A549 (cell line): ENCODE measurements around the gene CNKSR2. TPM values are rescaled to one million over a fixed set of nuclear protein-coding genes. Genes with fewer than 3 reads are reported as not detected.

ENCODE experiments used
- ATAC-seq, 2 experiments: fragments of 200-7000 bp in 1 of 2; fragments of >200 bp in 1 of 2; cut with Nextera tagmentation in 1 of 2; cut with Tn5 transposase in 1 of 2; 3 replicates each; pipeline versions ENCODE4 v1.8.0 to v1.9.1; 2018 to 2020; ENCODE audit warnings: mild to moderate bottlenecking in 1 of 2, moderate library complexity in 1 of 2
- CTCF ChIA-PET: fragments of 300-600 bp; sonication (Branson Sonifier 250); formaldehyde crosslinking; extraction: SDS; loops from one replicate; lab custom pipeline; 2021; ENCODE audit warnings: antibody characterized with exemption, inconsistent platforms; lab: Yijun Ruan, JAX
- POLR2A ChIA-PET: fragments of 350-600 bp; formaldehyde crosslinking; extraction: SDS; loops from one replicate; lab custom pipeline; 2021; ENCODE audit warnings: antibody characterized with exemption, inconsistent platforms; lab: Yijun Ruan, JAX
- DNase-seq, 2 experiments: peaks; one replicate each; pipeline versions ENCODE4 v3.0.0 to v3.0.0-alpha.2; 2011 to 2016; ENCODE audit warnings: low read depth in 1 of 2, low spot score in 1 of 2
- FAIRE-seq: peaks from 2 replicates; lab custom pipeline; 2011; peaks lifted over from hg19 to GRCh38; lab: Jason Lieb, UNC
- H3K27ac ChIP-seq, 2 experiments: fragments of >200 bp; sonication (Bioruptor Twin); formaldehyde crosslinking; 3 replicates each; pipeline ENCODE4 v1.5.1; 2016 to 2017
- H3K4me1 ChIP-seq: fragments of >200 bp; sonication (Bioruptor Twin); formaldehyde crosslinking; 3 replicates; pipeline ENCODE4 v1.6.1; 2016
- H3K4me2 ChIP-seq: fragments of >200 bp; sonication (Bioruptor Twin); formaldehyde crosslinking; 3 replicates; pipeline ENCODE4 v1.6.1; 2016
- H3K4me3 ChIP-seq: fragments of >200 bp; sonication (Bioruptor Twin); formaldehyde crosslinking; 3 replicates; pipeline ENCODE4 v1.5.1; 2016
- H3K9me3 ChIP-seq: fragments of >200 bp; sonication (Bioruptor Twin); formaldehyde crosslinking; 3 replicates; pipeline ENCODE4 v1.6.1; 2016
- BHLHE40 ChIP-seq: IDR thresholded peaks from 2 replicates; pipeline ENCODE4 v1.6.1; 2012; ENCODE audit warnings: low read depth, low read length, inconsistent platforms
- CBX8 ChIP-seq: fragments of 200-600 bp; sonication (generic); IDR thresholded peaks from 2 replicates; pipeline ENCODE4 v1.6.1; 2016
- CEBPB ChIP-seq, 2 experiments: fragments of >200 bp in 1 of 2; sonication (Bioruptor Twin) in 1 of 2; formaldehyde crosslinking in 1 of 2; IDR thresholded peaks; 2 replicates each; pipeline ENCODE4 v1.6.1; 2012 to 2016
- CHD2 ChIP-seq: fragments of 150-350 bp; IDR thresholded peaks from 2 replicates; pipeline ENCODE4 v1.6.1; 2014; ENCODE audit warnings: low read length; ENCODE audit not compliant: partially characterized antibody
- EHF ChIP-seq: fragments of 250-450 bp; sonication (Bioruptor Pico); IDR thresholded peaks from 2 replicates; pipeline ENCODE4 v1.5.0; 2020; ENCODE audit warnings: mild to moderate bottlenecking
- ESRRA ChIP-seq: fragments of 150-350 bp; IDR thresholded peaks from 2 replicates; pipeline ENCODE4 v1.6.1; 2014; ENCODE audit warnings: mild to moderate bottlenecking, low read length, borderline replicate concordance
- FOSB ChIP-seq: fragments of 250-450 bp; sonication (Bioruptor Pico); IDR thresholded peaks from 2 replicates; pipeline ENCODE4 v1.5.0; 2020; ENCODE audit warnings: mild to moderate bottlenecking, moderate library complexity
- FOXS1 ChIP-seq: fragments of 250-450 bp; sonication (Bioruptor Pico); IDR thresholded peaks from 2 replicates; pipeline ENCODE4 v1.5.0; 2020; ENCODE audit warnings: mild to moderate bottlenecking, moderate library complexity
- HDAC2 ChIP-seq: fragments of 200-600 bp; sonication (generic); IDR thresholded peaks from 2 replicates; pipeline ENCODE4 v1.6.1; 2016
- KDM5A ChIP-seq: fragments of 200-600 bp; sonication (generic); IDR thresholded peaks from 2 replicates; pipeline ENCODE4 v1.6.1; 2016; ENCODE audit warnings: antibody characterized with exemption, mild to moderate bottlenecking
- MAFK ChIP-seq: fragments of 450-650 bp; IDR thresholded peaks from 2 replicates; pipeline ENCODE4 v1.6.1; 2014; ENCODE audit not compliant: partially characterized antibody
- MYC ChIP-seq: IDR thresholded peaks from 2 replicates; pipeline ENCODE4 v1.6.1; 2012; ENCODE audit warnings: mild to moderate bottlenecking, inconsistent platforms, low read length, improper control_type of control experiment, borderline replicate concordance
- RCOR1 ChIP-seq: fragments of 150-350 bp; IDR thresholded peaks from 2 replicates; pipeline ENCODE4 v1.6.1; 2014; ENCODE audit warnings: antibody characterized with exemption, low read length, low read depth
- SMC3 ChIP-seq: fragments of >200 bp; sonication (Bioruptor Twin); formaldehyde crosslinking; IDR thresholded peaks from 3 replicates; pipeline ENCODE4 v1.6.1; 2018; ENCODE audit warnings: inconsistent platforms
- SREBF2 ChIP-seq: fragments of 450-650 bp; IDR thresholded peaks from 2 replicates; pipeline ENCODE4 v1.6.1; 2014; ENCODE audit warnings: mild to moderate bottlenecking, moderate library complexity
- TP53 ChIP-seq: fragments of 250-450 bp; sonication (Bioruptor Pico); IDR thresholded peaks from 2 replicates; pipeline ENCODE4 v1.5.0; 2021; ENCODE audit warnings: mild to moderate bottlenecking, moderate library complexity
- ZFP36 ChIP-seq: fragments of 450-650 bp; IDR thresholded peaks from 2 replicates; pipeline ENCODE4 v1.6.1; 2014; ENCODE audit warnings: borderline replicate concordance; ENCODE audit not compliant: partially characterized antibody
- ZNF302 ChIP-seq: fragments of 250-450 bp; sonication (Bioruptor Pico); IDR thresholded peaks from 2 replicates; pipeline ENCODE4 v1.9.0; 2021; ENCODE audit warnings: inconsistent platforms, mild to moderate bottlenecking, moderate library complexity
- WGBS: methylation state at CpG from one replicate; pipeline ENCODE4 v1.1.6; 2017; ENCODE audit errors: missing lambda C conversion rate; 5-methylcytosine and 5-hydroxymethylcytosine counted together
- polyA plus RNA-seq, 4 experiments: library from polyadenylated mRNA; depleted of rRNA in 3 of 4; stranded (reverse); fragments of >200 nt; fragmentation: RNase III in 1 of 4; extraction: RNeasy Plus Mini Kit Qiagen cat#74134 plus additional on column Dnase treatment in 1 of 4; gene quantifications; 2 replicates in 3 of 4; 3 replicates in 1 of 4; pipeline ENCODE4 v1.2.3, GENCODE V29; 2011 to 2017
- TF ChIP-seq, protein P1 (sequence below): IDR thresholded peaks from 2 replicates; pipeline ENCODE4 v1.6.1; 2012
- TF ChIP-seq, protein P2 (sequence below): fragments of 250-450 bp; sonication (Bioruptor Pico); IDR thresholded peaks from 2 replicates; pipeline ENCODE4 v1.5.0; 2021; ENCODE audit warnings: mild to moderate bottlenecking, moderate library complexity, borderline replicate concordance
- TF ChIP-seq, protein P3 (sequence below): IDR thresholded peaks from 2 replicates; pipeline ENCODE4 v1.6.1; 2012; ENCODE audit warnings: low read depth, borderline replicate concordance
- TF ChIP-seq, protein P4 (sequence below): fragments of 450-650 bp; IDR thresholded peaks from 2 replicates; pipeline ENCODE4 v1.6.1; 2014; ENCODE audit warnings: antibody characterized with exemption
- TF ChIP-seq, protein P5 (sequence below): IDR thresholded peaks from 2 replicates; pipeline ENCODE4 v1.6.1; 2012

Gene CNKSR2
- polyA plus RNA-seq, 2 of the 4 experiments (the other 2 are of a cell fraction): 5.8 to 11.4 TPM

DNA sequence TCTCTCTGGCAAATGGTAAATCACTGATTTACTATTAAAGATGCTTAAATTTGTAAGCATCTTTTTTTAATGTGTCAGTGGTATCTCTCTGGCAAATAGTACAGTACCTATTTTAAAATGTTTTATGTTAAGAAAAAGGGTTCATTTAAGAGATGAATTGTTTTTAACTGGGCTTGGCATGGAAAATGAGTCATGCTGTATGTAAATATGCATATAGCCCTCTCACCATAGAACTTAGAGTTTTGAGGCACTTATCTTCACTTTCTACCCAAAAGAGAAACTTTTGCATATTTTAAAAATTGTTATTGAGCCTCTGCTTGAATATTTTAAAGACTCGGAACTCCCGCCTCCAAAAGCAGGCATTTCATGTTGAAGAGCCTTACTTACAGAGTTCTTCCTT, 246.0 kb downstream of the CNKSR2 start:
- CTCF ChIA-PET: no interaction called here
- ATAC-seq (no peak), FAIRE-seq (peak; percentile 54)

DNA sequence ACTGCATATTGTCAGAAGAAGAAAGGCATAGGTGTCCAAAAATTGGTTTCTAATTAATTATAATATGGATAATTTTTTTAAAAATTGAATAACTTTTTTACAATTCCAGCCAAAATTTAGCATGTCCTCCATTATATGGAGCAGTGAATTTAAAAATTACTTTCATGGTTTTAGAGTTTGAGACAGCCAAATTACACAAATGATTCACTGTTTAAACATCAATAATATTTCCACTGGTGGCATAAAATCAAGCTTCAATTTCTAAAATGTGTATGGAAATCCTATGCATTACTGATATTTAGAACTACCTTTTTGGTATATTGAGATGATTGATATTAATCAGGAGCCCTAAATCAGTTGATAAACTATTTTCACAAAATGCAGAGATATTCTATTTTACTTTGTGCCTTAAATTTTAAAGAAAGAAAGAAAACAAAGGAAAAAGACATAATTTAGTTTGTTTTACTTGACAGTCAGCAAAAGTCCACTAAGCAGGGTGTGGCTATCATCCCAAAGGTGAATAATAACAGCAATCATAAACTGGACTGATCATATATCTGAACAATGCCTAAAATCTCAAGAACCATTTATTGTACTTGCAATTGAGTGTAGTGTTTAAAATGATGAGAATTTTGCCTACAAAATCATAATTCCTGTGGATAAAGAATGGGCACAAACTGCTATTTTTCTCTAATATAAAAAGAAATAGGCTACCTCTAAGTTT, 249.7 kb downstream of the CNKSR2 start:
- Histone ChIP-seq H3K27ac (no peak overlapping the region), H3K4me2 (peak overlapping the region; percentile 26; the same call in 1 of the 3 replicates), H3K4me3 (no peak overlapping the region), H3K4me1 (peaks cover 5% of the 10 kb centered on the region; the same call in 1 of the 3 replicates), H3K9me3 (no peaks in the 10 kb centered on the region)
- TF ChIP-seq MYC (no peak), ESRRA (no peak), CHD2 (no peak), SMC3 (no peak), MAFK (no peak), TP53 (CRISPR knock-in tag) (no peak), KDM5A (no peak), HDAC2 (no peak), SREBF2 (no peak), ZNF302 (CRISPR knock-in tag) (no peak), EHF (CRISPR knock-in tag) (no peak), BHLHE40 (no peak)
- TF ChIP-seq, protein P1, sequence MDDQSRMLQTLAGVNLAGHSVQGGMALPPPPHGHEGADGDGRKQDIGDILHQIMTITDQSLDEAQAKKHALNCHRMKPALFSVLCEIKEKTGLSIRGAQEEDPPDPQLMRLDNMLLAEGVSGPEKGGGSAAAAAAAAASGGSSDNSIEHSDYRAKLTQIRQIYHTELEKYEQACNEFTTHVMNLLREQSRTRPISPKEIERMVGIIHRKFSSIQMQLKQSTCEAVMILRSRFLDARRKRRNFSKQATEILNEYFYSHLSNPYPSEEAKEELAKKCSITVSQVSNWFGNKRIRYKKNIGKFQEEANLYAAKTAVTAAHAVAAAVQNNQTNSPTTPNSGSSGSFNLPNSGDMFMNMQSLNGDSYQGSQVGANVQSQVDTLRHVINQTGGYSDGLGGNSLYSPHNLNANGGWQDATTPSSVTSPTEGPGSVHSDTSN: no peak
- TF ChIP-seq, protein P2, sequence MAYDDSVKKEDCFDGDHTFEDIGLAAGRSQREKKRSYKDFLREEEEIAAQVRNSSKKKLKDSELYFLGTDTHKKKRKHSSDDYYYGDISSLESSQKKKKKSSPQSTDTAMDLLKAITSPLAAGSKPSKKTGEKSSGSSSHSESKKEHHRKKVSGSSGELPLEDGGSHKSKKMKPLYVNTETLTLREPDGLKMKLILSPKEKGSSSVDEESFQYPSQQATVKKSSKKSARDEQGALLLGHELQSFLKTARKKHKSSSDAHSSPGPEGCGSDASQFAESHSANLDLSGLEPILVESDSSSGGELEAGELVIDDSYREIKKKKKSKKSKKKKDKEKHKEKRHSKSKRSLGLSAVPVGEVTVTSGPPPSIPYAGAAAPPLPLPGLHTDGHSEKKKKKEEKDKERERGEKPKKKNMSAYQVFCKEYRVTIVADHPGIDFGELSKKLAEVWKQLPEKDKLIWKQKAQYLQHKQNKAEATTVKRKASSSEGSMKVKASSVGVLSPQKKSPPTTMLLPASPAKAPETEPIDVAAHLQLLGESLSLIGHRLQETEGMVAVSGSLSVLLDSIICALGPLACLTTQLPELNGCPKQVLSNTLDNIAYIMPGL (CRISPR knock-in tag): no peak
- TF ChIP-seq, protein P3, sequence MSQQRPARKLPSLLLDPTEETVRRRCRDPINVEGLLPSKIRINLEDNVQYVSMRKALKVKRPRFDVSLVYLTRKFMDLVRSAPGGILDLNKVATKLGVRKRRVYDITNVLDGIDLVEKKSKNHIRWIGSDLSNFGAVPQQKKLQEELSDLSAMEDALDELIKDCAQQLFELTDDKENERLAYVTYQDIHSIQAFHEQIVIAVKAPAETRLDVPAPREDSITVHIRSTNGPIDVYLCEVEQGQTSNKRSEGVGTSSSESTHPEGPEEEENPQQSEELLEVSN: no peak
- TF ChIP-seq, protein P4, sequence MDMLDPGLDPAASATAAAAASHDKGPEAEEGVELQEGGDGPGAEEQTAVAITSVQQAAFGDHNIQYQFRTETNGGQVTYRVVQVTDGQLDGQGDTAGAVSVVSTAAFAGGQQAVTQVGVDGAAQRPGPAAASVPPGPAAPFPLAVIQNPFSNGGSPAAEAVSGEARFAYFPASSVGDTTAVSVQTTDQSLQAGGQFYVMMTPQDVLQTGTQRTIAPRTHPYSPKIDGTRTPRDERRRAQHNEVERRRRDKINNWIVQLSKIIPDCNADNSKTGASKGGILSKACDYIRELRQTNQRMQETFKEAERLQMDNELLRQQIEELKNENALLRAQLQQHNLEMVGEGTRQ: no peak
- TF ChIP-seq, protein P5, sequence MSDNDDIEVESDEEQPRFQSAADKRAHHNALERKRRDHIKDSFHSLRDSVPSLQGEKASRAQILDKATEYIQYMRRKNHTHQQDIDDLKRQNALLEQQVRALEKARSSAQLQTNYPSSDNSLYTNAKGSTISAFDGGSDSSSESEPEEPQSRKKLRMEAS: no peak
- CTCF ChIA-PET: no interaction called here
- peak; percentile 28 for FAIRE-seq
- DNase-seq: no peak
- POLR2A ChIA-PET: no interaction called here
- ATAC-seq: no peak

More for the DNA sequence above, 246.0 kb downstream of the CNKSR2 start:
- no peak overlapping the region for H3K27ac ChIP-seq
- DNase-seq: no peak
- 90% methylated on average over 2 of the region's 2 CpGs for WGBS
- POLR2A ChIA-PET: no interaction called here
- peaks cover 5% of the 10 kb centered on the region; the same call in 1 of the 3 replicates for H3K4me1 ChIP-seq
- no peak overlapping the region for H3K4me2 ChIP-seq
- TF ChIP-seq FOSB (CRISPR knock-in tag) (no peak), EHF (CRISPR knock-in tag) (no peak), CBX8 (no peak), FOXS1 (no peak), ZNF302 (CRISPR knock-in tag) (no peak), RCOR1 (no peak), ZFP36 (no peak), CEBPB (IDR thresholded peaks at IDR 0.05) (no peak)
- TF ChIP-seq, protein P1: no peak
- TF ChIP-seq, protein P2 (CRISPR knock-in tag): no peak
- TF ChIP-seq, all 56 proteins: peak for 0
- no peaks in the 10 kb centered on the region for H3K9me3 ChIP-seq
- no peak overlapping the region for H3K4me3 ChIP-seq
